HL-60 (cell line): ENCODE results near the gene COL23A1.

Source experiments
- GABPA ChIP-seq: IDR thresholded peaks from 2 replicates; pipeline ENCODE4 v1.6.1; 2012; ENCODE audit warnings: low read depth
- POLR2AphosphoS5 ChIP-seq: IDR thresholded peaks from 2 replicates; pipeline ENCODE4 v1.6.1; 2012; ENCODE audit warnings: low read depth
- SPI1 ChIP-seq: IDR thresholded peaks from 2 replicates; pipeline ENCODE4 v1.6.1; 2012; ENCODE audit warnings: low read depth, mild to moderate bottlenecking, borderline replicate concordance
- TF ChIP-seq, protein P1 (sequence below): IDR thresholded peaks from one replicate; pipeline ENCODE4 v1.5.1; 2011; ENCODE audit warnings: low read length, control low read depth, inconsistent platforms; ENCODE audit not compliant: insufficient read depth

DNA sequence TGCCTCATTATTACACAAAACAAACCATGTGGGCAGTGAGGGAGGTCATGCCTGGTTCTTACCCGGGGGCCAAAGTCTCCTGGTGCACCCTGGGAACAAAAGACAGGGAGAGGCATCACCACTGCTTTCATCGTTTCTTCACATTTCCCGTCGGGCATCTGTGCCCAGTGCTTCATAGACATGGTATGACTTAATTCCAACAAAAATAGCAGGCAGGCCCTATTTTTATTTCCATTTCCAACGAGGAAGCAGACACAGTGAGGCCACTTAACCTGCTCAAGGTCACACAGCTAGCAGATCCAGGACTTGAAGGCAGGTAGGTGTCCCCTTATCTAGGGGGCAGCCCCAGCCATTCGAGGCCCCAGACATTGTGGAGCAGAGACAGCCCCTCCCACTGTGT is 322.9 kb downstream of the COL23A1 start:
- TF ChIP-seq, protein P1, sequence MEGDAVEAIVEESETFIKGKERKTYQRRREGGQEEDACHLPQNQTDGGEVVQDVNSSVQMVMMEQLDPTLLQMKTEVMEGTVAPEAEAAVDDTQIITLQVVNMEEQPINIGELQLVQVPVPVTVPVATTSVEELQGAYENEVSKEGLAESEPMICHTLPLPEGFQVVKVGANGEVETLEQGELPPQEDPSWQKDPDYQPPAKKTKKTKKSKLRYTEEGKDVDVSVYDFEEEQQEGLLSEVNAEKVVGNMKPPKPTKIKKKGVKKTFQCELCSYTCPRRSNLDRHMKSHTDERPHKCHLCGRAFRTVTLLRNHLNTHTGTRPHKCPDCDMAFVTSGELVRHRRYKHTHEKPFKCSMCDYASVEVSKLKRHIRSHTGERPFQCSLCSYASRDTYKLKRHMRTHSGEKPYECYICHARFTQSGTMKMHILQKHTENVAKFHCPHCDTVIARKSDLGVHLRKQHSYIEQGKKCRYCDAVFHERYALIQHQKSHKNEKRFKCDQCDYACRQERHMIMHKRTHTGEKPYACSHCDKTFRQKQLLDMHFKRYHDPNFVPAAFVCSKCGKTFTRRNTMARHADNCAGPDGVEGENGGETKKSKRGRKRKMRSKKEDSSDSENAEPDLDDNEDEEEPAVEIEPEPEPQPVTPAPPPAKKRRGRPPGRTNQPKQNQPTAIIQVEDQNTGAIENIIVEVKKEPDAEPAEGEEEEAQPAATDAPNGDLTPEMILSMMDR: no peak
- TF ChIP-seq GABPA: no peak
- TF ChIP-seq POLR2AphosphoS5: no peak
- TF ChIP-seq SPI1: no peak
